Measurements from ENCODE around the gene APOL6. TPM values are rescaled to one million over a fixed set of nuclear protein-coding genes. Genes with fewer than 3 reads are reported as not detected.
A peak's percentile ranks its signal among the peaks of the same experiment; 100 is the strongest.

APOL6 gene, protein sequence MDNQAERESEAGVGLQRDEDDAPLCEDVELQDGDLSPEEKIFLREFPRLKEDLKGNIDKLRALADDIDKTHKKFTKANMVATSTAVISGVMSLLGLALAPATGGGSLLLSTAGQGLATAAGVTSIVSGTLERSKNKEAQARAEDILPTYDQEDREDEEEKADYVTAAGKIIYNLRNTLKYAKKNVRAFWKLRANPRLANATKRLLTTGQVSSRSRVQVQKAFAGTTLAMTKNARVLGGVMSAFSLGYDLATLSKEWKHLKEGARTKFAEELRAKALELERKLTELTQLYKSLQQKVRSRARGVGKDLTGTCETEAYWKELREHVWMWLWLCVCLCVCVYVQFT
- total RNA-seq, result 53.8 TPM
- long read RNA-seq, full-length matches to known transcripts, result 67 of 130 reads
- long read RNA-seq, partial matches to known transcripts, result 40 of 130 reads
- long read RNA-seq, other reads (novel, unspliced or antisense), result 23 of 130 reads

DNA sequence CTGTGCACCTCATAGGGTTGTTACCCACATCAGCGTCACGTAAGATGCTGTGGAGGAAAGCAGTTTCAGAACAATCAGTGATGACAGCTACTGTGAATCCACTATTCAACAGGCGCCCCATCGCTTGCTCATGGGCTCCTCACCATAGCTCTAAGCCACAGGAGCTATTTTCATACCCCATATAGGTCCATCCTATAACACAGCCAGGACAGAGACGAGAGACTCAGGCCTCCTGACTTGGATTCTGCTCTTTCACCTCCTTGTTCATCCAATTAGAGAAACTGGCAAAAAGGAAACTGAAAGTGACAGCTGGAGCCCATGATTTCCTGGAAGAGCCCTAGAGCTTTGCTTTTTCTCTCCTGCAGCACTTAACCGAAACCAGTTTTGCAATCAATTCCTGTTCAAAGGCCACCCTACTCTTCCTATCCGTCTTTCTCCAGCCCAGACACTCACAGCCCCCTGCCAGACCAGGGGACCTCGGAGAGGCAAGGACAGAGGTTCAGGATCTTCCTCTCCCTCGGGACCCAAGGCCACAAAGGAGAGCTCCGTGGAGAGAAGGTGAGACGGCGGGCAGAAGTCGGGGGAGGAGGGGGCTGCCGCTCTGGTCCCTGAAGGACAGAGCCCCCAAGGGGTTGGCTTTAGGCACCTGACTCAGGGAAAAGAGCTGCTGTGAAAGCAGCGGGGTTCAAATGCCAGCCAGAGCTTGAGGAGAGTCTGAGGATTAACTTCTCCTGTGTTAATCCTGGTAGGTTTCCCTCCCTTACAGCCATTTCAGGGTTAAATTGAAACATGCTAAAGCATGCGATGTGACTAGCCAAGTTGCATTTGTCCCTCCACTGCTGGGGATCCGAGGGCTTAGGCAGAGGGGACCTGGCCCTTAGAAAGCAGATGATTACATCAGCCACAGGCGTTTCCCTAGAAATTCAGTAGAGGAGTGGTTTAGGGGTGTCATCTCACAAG, at the start of gene APOL6:
Gene APOL6 (plus strand): TSS at position 381 of the 960 bp plus-strand sequence. CDS start 7,980 bp downstream, outside the sequence.
- peaks cover 36% of the 10 kb centered on the region for H3K4me1 ChIP-seq
- H3K27me3 ChIP-seq (ENCODE audit: low read depth), result no peaks in the 10 kb centered on the region
- DNase-seq, result no peak
- peak; percentile 82 to 91 for ATAC-seq
- peak within 1 kb of the TSS; percentile 95 for H3K27ac ChIP-seq
- TF ChIP-seq, protein P1, sequence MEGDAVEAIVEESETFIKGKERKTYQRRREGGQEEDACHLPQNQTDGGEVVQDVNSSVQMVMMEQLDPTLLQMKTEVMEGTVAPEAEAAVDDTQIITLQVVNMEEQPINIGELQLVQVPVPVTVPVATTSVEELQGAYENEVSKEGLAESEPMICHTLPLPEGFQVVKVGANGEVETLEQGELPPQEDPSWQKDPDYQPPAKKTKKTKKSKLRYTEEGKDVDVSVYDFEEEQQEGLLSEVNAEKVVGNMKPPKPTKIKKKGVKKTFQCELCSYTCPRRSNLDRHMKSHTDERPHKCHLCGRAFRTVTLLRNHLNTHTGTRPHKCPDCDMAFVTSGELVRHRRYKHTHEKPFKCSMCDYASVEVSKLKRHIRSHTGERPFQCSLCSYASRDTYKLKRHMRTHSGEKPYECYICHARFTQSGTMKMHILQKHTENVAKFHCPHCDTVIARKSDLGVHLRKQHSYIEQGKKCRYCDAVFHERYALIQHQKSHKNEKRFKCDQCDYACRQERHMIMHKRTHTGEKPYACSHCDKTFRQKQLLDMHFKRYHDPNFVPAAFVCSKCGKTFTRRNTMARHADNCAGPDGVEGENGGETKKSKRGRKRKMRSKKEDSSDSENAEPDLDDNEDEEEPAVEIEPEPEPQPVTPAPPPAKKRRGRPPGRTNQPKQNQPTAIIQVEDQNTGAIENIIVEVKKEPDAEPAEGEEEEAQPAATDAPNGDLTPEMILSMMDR (IDR thresholded peaks at IDR 0.05), result no peak
- no peaks in the 10 kb centered on the region for H3K36me3 ChIP-seq
- H3K4me3 ChIP-seq, result peak within 1 kb of the TSS; percentile 76
- intact Hi-C loops (cut with DNase I), result no loop called here
- peaks cover 4% of the 10 kb centered on the region for H3K9me3 ChIP-seq

DNA sequence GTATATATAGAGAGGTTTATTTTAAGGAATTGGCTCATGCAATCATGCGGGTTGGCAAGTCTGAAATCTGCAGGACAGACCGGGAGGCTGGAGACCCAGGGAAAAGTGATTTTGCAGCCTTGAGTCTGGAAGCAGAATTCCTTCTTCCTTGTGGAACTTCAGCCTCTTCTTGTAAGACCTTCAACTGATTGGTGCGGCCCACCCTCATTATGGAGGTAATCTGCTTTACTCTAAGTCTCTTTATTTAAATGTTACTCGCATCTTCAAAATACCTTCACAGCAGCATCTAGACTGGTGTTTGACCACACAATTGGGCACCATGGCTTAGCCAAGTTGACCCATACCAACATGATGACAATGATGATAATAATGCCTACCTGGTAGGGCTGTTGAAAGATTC, 48.9 kb upstream of the APOL6 start:
- no peaks in the 10 kb centered on the region for H3K27me3 ChIP-seq (ENCODE audit: low read depth)
- intact Hi-C loops (cut with DNase I), result no loop called here
- peaks cover 6% of the 10 kb centered on the region for H3K4me1 ChIP-seq
- ATAC-seq (no peak), DNase-seq (no peak)
- no peaks in the 10 kb centered on the region for H3K36me3 ChIP-seq
- H3K27ac ChIP-seq, result no peak overlapping the region
- no peak overlapping the region for H3K4me3 ChIP-seq
- no peaks in the 10 kb centered on the region for H3K9me3 ChIP-seq
- TF ChIP-seq, protein P1 (IDR thresholded peaks at IDR 0.05), result no peak

DNA sequence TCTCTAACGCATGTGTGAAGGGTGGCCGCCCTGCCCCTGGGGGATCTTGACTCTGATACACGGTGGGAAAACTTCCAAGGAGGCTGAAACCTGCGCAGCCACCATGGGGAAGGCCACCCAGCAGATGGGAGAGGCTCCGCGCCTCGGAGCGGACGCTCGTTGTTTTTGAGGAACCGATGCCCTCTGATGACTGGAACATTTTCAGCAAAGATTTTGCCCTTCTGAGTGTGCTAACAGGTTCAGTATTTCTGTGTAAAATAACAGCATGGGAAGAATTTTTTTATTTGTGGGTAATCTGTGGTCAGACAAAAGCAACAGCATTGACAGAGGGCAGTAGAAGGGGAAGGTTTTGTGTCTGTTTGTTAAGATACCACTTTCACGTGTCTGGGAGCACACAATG, 47.8 kb upstream of the APOL6 start:
- no peaks in the 10 kb centered on the region for H3K9me3 ChIP-seq
- H3K4me3 ChIP-seq, result no peak overlapping the region
- no peaks in the 10 kb centered on the region for H3K27me3 ChIP-seq (ENCODE audit: low read depth)
- intact Hi-C loops (cut with DNase I), result no loop called here
- H3K36me3 ChIP-seq, result no peaks in the 10 kb centered on the region
- H3K4me1 ChIP-seq, result peaks cover 6% of the 10 kb centered on the region
- H3K27ac ChIP-seq, result no peak overlapping the region
- peak; percentile 72 for DNase-seq
- TF ChIP-seq, protein P1 (IDR thresholded peaks at IDR 0.05), result no peak
- peak; percentile 24 to 45 for ATAC-seq

DNA sequence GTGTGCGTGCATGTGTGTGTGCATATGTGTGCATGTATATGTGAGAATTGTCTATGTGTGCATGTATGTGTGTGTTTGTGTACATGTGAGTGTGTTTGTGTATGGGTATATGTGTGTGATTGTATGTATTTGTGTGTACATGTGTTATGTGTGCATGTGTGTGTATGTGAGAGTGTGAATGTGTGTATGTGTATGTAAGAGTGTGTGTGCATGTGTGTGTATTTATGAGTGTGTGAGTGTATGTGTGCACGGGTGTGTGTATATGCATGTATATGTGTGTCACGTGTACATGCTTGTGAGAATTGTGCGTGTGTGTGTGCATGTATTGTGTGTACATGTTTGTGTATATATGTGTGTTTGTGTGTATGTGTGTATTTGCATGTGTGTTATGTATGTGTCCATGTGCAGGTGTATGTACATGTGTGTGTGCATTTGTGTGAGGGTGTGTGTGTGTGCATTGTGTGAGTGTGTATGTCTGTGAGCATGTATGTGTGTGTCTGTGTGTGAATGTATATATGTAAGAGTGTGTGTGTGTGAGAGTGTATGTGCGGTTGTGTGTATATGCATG, 47.1 kb upstream of the APOL6 start:
- DNase-seq, result no peak
- H3K9me3 ChIP-seq, result no peaks in the 10 kb centered on the region
- peaks cover 6% of the 10 kb centered on the region for H3K4me1 ChIP-seq
- H3K4me3 ChIP-seq, result no peak overlapping the region
- intact Hi-C loops (cut with DNase I), result no loop called here
- no peak for ATAC-seq
- H3K36me3 ChIP-seq, result no peaks in the 10 kb centered on the region
- TF ChIP-seq, protein P1 (IDR thresholded peaks at IDR 0.05), result no peak
- H3K27me3 ChIP-seq (ENCODE audit: low read depth), result no peaks in the 10 kb centered on the region
- H3K27ac ChIP-seq, result no peak overlapping the region

All from lower lobe of right lung (tissue), 2 donors.